Measurements from ENCODE around the gene GPR31. TPM values are rescaled to one million over a fixed set of nuclear protein-coding genes. Genes with fewer than 3 reads are reported as not detected.

Gene GPR31
- polyA plus RNA-seq, 1 experiment, result not detected

GRCh38 chr6:167122041-167122826, 35.5 kb downstream of the GPR31 start:
- Histone ChIP-seq H3K36me3 (ENCODE audit: control insufficient read depth, insufficient read depth, low read length) (no peaks in the 10 kb centered on the region), H3K27me3 (ENCODE audit: control insufficient read depth, insufficient read depth, low read length) (no peaks in the 10 kb centered on the region), H3K4me3 (ENCODE audit: low read depth, low read length) (no peak overlapping the region)
- TF ChIP-seq CTCF (IDR thresholded peaks at IDR 0.05; ENCODE audit: insufficient read depth, low read depth, low read length), result no peak
- DNase-seq (ENCODE audit: low read depth), result no peak
- POLR2A ChIA-PET, result no interaction called here
- CTCF ChIA-PET, result no interaction called here

- ChIA-PET POLR2A (no interaction called here), CTCF (no interaction called here)
- Histone ChIP-seq H3K4me3 (ENCODE audit: low read depth, low read length) (no peak overlapping the region), H3K36me3 (ENCODE audit: control insufficient read depth, insufficient read depth, low read length) (no peaks in the 10 kb centered on the region), H3K27me3 (ENCODE audit: control insufficient read depth, insufficient read depth, low read length) (no peaks in the 10 kb centered on the region)
- no peak for TF ChIP-seq CTCF (IDR thresholded peaks at IDR 0.05; ENCODE audit: insufficient read depth, low read depth, low read length)
- no peak for DNase-seq (ENCODE audit: low read depth)
Observed at GRCh38 chr6:167121335-167121841, 36.4 kb downstream of the GPR31 start.

- Histone ChIP-seq H3K36me3 (ENCODE audit: control insufficient read depth, insufficient read depth, low read length) (no peaks in the 10 kb centered on the region), H3K4me3 (ENCODE audit: low read depth, low read length) (no peak overlapping the region), H3K27me3 (ENCODE audit: control insufficient read depth, insufficient read depth, low read length) (no peaks in the 10 kb centered on the region)
- ChIA-PET CTCF (no interaction called here), POLR2A (no interaction called here)
- TF ChIP-seq CTCF (IDR thresholded peaks at IDR 0.05; ENCODE audit: insufficient read depth, low read depth, low read length), result no peak
- no peak for DNase-seq (ENCODE audit: low read depth)
Observed at GRCh38 chr6:167120583-167120903, 37.2 kb downstream of the GPR31 start.

- no peak for TF ChIP-seq CTCF (IDR thresholded peaks at IDR 0.05; ENCODE audit: insufficient read depth, low read depth, low read length)
- CTCF ChIA-PET, result no interaction called here
- Histone ChIP-seq H3K27me3 (ENCODE audit: control insufficient read depth, insufficient read depth, low read length) (no peaks in the 10 kb centered on the region), H3K36me3 (ENCODE audit: control insufficient read depth, insufficient read depth, low read length) (no peaks in the 10 kb centered on the region), H3K4me3 (ENCODE audit: low read depth, low read length) (no peak overlapping the region)
- POLR2A ChIA-PET, result no interaction called here
- no peak for DNase-seq (ENCODE audit: low read depth)
Observed at GRCh38 chr6:167119670-167120582, 37.9 kb downstream of the GPR31 start.

GRCh38 chr6:167118839-167119238, 38.9 kb downstream of the GPR31 start:
- ChIA-PET CTCF (no interaction called here), POLR2A (no interaction called here)
- Histone ChIP-seq H3K36me3 (ENCODE audit: control insufficient read depth, insufficient read depth, low read length) (no peaks in the 10 kb centered on the region), H3K27me3 (ENCODE audit: control insufficient read depth, insufficient read depth, low read length) (no peaks in the 10 kb centered on the region), H3K4me3 (ENCODE audit: low read depth, low read length) (no peak overlapping the region)
- no peak for DNase-seq (ENCODE audit: low read depth)
- TF ChIP-seq CTCF (IDR thresholded peaks at IDR 0.05; ENCODE audit: insufficient read depth, low read depth, low read length), result no peak
